ENCODE results near the gene SOCS3. TPM values are rescaled to one million over a fixed set of nuclear protein-coding genes. Genes with fewer than 3 reads are reported as not detected.

The SOCS3 gene
- total RNA-seq, 1 donor from 2014 or later, result 137 TPM

DNA sequence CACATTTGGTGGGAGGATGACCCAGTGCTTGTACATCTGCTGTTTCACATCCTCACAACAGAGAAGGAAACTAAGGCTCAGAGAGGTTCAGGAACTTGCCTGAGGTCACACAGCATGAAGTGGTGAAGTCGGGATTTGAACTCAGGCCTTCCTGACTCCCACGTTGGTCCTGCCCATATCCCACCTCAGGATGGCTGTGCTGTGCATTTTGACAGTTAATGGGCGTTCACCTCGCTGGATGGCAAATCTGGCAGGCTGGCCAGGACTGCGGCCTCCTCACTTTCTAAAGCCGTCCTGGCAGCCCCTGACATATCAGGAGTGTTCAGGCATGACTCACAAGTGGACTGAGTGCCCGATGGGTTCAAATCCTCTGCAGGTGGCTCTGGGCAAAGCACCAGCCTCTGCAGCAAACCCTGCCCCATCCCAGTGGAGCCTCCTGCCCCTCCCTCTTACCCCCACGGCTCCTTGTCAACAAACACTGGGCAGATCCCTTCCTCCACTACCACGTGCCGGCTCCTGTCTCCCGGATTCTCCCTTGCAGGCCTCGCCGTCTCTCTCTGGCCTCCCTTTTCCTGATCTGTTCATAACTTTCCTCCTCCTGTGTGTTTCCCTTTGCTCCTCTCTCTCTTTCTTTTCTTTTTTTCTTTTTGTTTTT, 29.2 kb downstream of the SOCS3 start:
- peak; percentile 53 for DNase-seq (ENCODE audit: low spot score)

DNA sequence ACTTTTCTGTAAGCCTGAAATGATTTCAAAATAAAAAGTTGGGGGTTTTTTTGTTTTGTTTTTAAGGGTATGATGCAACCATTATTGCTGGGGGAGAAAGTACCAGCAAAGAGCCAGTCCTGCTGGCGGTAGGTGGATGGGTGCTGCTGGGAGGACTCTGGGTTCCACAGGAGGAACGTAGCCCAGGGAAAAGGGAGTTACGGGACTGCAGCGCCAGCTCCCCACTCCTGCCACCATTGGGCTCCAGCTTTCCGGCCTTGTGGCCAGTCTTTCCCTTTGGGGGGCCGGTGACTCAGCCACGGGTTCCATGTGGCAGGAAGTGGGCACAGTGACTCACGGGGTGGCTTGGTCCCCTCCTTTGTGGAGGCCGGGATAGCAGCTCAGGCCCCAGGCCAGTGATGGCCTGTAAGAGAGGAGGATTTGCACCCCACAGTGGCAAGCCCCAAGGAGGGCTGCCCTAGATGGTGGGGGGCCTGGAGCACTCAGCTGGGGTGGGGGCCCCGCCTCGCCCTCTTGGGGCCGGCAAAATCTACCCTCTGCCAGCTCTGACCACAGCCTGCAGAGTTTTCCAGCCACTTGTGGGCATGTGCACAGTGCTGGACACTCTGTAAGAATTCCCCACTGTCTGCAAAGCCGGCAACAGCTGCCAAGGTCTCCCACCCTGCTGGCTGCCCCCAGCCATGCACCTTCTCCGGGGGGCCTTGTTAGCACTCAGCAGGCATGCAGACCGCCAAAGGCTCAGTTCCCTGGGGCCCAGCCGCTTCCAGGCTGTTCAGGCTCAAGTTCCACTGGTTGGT, 30.4 kb downstream of the SOCS3 start:
- no peak for DNase-seq (ENCODE audit: low spot score)

DNA sequence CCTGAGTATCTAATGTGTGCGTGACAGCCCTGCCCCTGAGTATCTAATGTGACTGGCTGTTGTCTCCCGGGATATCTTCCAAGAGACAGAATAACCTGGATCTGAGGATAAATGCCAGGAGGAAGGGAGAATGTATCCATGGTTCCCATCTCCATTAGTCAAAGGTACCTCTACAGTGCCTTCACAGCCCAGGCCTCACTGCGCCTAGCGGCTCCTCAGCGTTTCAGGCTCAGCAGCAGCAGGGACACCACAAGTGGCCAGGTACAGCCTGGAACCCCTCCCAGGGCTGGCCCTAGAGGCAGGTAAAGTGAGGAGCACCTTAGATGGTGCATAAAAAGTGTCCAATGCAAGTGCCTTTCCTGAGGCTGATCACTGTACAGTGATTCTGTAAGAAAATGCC, 32.0 kb downstream of the SOCS3 start:
- no peak for DNase-seq (ENCODE audit: low spot score)

DNA sequence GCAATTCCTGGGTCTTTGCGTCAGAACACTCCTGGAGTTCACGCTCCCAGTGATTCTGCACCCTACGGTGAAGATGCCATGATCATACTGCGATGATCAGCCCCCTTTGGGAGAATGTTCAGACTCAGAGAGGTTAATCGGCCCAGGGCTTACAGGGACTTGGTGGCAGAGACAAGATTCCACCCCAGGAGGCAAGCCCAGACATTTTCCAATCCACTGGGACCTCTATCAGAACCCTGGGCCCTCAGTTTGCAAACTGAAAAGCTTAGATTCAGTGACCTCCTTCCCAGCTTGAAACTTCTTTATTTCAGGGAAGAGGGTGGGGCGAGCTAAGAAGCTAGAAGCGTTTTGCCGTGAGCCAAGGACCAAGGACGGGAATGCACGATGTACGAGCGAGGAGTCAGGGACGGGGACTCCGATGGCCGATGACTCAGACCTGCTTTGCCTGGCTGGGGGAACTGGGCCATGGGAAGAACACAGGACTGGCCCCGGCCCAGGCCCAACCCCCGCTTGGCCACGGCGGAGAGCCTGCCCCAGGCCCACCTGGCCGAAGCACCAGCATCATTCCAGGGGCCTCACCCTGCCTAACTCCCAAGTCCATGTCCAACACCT, 34.7 kb downstream of the SOCS3 start:
- no peak for DNase-seq (ENCODE audit: low spot score)

DNA sequence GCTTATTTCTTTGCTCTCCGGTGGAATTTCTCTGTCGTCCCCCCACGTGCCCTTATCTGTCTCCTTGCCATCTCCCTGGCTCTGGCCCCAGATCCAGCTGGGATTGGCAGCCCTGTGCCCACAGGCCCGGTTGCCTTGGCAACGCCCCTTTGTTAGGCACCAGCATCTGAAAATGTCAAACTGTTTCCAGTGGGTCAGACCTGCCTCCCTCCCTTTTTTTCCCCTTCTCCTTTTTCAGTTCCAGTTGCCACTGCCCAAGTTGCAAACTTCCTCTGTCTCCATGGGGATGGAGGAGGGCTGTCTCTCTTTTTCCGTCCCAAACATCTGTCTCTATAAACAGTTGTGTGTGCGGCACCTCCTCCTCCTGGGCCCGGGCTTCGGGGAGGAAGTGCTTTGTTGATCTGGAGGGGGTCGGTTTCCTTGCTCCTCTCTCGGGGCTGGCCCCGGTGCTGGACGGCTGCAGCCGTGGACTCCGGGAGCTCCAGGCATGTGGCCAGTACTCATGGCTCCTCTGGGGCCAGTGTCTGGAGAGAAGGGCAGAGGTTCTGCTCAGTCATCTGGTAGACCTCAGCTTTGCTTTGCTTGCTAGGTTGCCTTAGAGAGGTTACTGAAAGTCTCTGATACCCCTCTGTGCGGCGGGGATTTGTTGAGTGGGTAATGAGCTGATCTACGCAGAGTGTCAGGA, 35.3 kb downstream of the SOCS3 start:
- peak; percentile 97 for DNase-seq (ENCODE audit: low spot score)

DNA sequence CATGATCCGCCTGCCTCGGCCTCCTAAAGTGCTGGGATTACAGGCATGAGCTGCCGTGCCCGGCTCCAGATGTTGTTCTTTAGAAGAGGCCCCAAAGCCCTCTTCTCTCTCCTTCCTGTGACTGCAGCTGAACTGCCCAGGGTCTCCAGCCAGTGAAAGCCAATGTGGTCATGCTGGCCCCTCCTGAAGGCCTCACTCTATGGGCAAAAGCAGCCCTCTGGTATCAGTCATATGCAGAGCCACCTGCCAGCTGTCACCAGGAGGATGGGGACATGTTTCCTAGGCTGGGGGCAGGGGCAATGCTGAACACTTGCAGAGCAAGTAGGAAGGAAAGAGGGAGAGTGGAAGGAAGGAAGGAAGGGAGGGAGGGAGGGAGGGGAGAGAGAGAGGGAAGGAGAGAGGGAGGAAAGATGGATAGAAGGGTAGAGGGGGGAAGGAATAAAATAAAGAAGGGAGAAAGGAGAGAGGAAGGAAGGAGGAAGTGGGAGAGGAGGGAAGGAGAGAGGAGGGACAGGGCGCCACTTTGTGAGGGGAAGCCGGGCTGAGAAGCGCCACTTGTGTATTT, 36.0 kb downstream of the SOCS3 start:
- no peak for DNase-seq (ENCODE audit: low spot score)

DNA sequence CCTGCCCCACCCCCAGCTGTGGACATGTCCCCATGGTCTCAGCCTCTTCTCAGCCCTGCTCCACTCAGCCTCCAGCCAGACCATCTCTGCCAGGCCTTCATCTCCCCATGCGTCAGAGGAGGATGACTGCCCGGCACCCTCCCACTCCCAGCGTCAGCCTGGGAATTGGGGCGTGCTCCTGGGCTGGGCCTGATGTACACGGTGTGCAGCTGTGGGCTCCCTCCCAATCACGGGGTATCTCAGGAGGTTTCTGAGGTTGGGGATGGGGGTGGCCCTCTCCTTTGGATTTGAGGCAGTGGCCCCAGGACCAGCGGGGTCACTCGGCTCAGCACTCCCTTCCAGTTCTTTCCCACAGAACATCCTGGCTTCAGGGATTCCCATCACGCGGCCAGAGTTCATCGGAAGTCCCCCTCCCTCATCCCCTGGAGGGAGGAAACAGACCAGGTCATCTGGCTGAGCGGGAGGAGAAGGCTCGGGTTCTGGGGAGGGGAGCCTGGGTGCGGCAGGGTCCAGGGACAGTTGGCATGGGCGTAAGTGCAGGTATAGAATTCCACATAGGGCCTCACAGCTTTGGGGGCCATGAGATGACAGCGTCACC, 36.9 kb downstream of the SOCS3 start:
- DNase-seq (ENCODE audit: low spot score), result no peak

DNA sequence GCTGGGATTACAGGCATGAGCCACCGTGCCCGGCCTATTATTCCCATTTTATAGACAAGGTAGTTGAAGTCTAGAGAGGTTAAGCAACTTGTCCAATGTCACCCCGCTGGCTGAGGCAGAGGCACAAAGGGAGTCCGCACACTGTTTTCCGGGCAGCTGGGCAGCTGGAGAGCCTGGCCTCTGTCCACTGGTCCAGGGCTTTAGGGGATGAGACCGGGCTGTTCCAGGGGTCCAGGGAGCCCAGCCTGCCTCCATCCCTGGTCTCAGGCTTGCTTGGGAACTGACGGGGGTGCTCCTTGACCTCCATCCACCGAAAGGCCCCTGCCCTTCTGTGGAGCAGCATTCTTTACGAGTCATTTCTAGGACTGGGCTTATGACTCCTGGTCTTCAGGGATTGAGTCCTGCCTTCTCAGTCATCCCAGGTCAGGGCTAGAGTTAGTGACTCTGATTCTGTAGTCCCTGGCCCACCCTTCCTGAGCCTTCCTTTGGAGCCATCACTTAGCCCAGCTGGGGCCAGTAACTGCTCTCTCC, 37.5 kb downstream of the SOCS3 start:
- DNase-seq (ENCODE audit: low spot score), result no peak

DNA sequence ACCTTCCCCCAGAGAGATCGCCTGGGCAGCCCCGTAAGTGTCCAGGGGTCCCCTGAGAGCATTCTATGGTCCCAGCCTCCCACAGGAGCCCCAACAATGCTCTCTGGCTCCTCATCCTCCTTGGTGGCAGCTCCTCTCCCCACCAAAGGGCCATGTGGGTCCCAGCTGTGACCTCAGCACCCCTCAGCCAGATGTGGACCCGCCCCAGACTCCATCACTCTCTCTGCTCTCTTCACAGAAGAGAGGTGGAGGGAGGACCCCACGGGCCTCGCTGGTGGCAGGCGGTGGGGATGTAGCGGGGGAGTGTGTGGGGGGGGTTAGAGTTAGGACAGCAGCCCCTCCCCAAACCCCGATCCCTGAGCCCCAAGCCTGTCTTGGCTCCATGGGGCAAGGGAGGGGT, 41.0 kb downstream of the SOCS3 start:
- DNase-seq (ENCODE audit: low spot score), result no peak

DNA sequence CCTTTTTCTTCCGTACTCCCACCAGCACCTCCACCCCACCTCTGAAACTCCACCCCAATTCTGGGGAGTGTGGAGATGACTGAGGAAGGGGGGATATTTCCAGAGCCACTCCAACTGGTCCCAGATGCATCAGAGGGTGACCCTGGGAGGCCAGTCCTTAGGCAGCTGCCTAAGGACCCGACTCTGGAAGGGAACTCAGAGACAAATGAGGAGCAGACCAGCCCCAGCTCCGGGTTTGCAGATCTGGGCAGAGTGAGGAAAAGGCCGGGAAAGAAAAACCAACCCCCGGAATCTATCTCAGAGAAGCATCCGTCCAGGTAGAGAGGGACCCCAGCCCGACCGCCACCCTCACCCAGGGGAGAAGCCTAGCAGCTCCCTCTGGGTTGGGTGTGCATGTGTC, 41.5 kb downstream of the SOCS3 start:
- no peak for DNase-seq (ENCODE audit: low spot score)

DNA sequence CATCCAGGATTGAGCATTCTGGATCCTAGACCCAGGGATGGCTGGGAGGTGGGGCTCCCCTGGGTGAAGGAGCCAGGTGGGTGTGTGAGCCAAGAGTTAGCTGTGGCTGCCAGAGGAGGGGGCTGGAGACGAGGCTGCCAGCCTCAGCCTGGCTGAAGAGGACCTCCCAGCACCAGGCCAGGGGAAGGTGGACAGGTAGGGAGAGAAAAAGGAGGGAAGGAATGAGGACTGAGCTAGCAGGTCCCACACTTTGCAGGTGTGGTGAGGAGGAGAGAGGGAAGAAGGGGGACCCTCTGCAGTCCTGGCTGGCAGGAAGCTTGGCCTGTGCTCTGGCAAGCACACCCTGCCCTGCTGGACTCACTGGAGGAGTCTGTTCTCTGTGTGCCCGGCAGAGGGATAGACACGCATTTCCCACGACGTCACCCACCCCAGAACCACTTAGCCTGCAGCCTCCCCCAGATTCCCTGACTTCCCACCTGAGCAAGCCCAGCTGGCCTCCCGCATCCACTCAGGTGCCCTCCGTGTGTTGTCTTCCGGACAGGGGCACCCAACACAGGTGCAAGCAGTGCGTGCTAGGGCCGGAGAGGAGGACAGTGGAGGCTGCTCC, 42.0 kb downstream of the SOCS3 start:
- no peak for DNase-seq (ENCODE audit: low spot score)

DNA sequence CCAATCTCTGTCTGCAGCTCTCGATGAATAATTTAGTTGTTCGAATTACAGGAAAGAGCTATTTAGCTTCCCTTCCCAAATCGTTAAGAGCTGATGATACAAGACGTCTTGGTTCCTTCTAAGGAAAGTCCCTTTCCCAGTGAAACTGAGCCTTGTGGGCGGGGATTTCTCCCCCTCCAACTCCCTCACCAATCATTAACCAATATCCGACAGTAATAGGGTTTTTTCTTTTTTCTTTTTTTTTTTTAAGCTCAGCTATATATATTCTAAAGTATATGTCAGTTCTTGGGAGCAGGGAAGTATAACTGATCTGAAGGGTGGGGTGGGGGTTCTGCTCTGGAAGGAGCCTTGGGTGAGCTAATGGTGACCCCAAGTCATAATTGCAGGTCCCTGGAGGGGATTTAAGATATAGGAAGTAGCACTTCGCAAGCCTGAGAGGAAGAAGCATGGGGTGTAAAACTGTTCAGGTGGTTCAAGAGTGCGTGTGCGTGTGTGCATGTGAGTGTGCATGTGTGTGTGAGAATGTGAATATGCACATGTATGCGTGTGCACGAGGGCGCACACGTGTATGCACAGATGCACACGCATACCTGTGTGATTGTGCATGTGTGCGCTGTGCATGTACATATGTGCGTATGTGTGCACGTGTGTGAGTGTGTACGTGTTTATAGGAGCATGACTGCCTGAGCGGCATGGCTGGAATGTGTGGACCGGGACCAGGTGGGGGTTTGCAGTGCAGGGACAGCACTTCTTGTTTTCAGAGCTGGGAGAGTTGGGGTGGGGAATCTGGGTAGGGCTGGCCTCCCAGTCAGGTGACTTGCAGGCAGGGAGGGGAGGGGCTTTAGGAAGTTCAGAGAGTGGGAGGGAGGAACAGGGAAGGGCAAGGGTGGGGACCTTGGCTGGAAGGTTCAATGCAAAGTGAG, 42.7 kb downstream of the SOCS3 start:
- DNase-seq (ENCODE audit: low spot score), result no peak

DNA sequence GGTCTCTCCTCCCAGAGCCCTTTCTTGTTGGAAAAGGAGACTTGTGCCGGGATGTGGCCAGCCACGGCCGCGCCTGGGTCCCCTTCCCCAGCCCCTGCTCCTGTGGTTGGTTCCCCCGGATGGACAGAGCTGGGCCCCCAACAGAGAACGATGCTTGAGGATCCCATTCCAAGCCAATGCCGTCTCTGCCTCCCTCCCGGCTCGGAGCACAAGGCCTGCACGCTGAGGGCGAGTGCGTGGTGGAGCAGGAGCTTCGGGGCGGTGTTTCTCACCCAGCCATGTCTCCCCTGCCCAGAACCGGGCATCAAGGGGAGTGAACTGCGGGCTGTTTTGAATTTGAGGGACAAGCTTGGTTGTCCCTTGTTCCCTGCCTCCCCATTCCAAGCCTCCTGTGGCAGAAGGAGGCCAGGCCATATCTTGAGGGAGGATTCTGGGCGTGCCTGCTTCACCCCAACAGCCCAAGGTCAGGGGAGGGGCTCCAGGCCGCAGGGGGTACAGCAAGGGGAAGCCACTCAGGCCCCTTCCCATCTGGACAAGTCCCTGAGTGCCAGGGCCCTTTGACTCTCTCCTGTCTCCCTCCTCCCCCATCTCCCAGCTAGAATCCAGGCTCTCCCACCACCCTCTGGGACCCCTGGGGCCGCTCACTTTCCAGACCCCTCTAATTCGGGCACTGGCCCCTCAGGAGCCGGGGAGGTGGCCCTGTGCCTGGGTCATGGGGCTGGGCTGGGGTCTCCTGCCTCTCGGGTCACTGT, 43.6 kb downstream of the SOCS3 start:
- DNase-seq (ENCODE audit: low spot score), result no peak

DNA sequence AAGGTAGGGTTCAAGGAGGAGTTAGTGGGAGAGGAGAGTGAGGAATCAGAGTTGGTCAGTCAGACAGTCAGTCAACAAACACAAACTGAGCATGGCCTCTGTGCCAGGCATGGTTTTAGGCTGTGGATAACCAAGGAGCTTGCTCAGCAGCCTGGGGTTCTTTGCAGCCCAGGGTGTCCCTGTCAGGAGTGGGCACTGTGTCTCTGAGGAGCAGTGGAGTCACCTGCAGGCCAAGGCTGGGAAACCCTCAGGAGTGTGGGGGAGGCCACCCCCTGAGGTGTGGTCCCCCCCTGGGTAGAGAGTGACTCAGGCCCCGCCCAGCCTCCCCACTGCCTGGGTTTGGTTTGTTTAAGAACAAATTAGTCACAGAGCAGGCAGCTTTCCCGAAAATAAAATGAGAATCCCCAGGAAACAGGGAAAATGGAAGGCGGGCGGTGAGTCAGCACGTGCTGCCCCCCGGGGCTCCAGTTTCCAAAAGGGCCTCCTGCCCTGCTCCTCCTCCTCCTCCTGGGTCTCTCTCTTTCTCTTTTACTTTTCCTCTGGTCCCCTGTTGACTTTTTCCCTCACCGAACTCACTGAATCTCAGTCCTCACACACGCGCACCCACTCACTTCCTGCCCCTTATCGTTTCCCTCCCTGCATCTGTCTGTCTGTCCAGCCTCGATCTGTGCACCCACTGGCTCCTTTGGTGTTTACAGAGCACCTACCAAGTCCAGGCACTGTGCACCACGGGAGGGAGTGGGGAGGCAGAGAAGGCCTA, 44.3 kb downstream of the SOCS3 start:
- peak; percentile 78 for DNase-seq (ENCODE audit: low spot score)

DNA sequence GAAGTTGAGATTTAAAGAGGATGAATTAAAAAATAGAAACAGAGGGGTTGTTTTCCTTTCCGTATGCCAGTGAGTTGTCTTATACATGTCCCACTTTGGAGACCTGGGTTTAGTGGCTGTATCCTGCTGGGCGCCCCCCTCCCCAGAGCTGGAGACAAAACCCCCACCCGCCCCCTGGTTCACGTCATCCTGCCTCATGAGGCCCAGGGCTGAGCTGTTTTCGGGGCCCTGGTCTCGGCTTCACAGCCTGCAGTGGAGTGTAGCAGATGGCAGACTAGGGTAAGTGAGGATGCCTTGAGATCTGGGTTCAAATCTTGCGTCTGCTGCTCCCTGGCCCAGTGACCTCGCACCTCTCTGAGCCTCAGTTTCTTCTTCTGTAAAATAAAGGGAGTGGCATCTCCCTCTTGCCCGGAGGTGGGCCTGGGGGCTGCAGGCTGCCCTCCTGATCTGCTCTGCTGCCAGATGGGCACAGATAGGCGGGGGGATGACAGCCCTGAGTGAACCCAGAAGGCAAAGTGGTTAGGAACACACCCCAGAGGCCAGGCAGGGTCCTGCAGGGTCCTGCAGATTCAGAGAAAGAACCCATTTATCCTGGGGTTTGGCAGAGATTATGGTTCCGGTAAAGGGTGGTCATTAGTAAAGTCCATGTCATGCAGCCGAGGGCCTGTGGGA, 45.1 kb downstream of the SOCS3 start:
- DNase-seq (ENCODE audit: low spot score), result no peak

DNA sequence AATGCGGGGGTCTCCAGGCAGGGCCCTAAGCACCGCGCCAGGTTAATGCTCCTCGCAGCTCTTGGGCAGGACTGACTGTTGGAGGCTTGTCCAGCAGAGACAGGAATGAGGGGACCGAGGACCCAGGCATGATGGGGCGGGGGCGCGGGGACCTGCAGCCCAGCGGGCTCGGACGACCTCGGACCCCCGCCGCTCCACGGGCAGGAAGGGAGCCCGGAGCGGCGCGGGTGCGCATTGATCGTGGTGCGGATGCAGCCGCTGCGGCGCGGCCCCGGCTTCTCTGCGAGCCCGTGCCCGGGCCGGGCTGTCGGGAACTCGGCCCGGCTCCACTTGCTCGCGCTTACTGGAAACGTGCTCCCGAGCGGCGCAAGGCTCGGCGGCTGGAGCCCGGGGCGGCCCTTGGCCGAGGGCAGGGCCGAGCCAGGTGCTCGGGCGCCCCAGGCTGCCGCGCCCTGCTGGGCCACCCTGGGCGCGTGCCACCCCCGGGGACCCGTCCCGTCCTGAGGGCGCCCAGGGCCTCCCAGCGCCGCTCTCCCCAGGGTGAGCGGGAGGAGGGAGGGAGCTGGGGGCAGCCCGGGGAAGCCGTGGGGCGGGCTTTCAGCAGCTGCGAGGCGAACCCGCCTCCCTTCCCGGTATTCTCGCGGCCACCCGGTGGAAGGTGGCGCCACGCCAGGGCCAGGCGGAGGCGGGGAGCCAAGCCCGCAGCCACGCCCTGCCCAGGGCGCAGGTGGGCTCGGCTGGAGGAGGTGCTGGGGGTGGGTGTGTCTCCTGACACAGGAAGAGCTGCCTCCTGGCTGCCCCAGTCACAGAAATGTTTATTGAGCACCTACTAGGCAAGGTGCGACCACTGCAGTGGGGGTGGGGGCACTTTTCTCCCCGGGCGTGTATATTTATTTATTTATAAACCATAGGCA, 45.9 kb downstream of the SOCS3 start:
- DNase-seq (ENCODE audit: low spot score), result peak; percentile 72

Measured in umbilical cord (tissue), 2 donors.